Measurements from ENCODE around the gene PARD3B. TPM values are rescaled to one million over a fixed set of nuclear protein-coding genes. Genes with fewer than 3 reads are reported as not detected.
A peak's percentile ranks its signal among the peaks of the same experiment; 100 is the strongest.

PARD3B gene
- total and polyA plus RNA-seq, 2 of the 13 experiments (the other 11 are each of a cell fraction or from before 2014, with no cell fraction given) = 0.71 to 2.3 TPM

DNA sequence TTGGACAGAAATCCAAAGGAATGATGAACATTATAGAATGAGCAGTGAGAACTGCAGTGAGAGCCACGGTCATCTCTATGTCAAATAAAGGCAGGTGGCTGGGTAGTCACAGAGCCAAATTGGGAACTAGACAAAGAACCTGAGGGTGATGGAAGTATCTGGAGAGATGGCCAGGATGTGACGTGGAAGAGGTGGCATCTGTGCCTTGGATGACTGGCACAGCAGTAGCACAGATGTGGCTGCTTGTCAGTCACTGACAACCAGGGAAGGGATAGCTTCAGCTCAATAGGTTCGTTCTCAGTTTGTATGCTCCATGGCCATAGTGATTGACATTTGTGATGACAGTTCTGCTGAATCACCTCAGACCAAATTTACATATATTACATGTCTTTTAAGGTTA, 172.3 kb downstream of the PARD3B start:
- Histone ChIP-seq H3K9ac (ENCODE audit: insufficient read depth, low read depth, low read length) (no peak overlapping the region), H3K4me2 (ENCODE audit: low read depth, low read length) (no peak overlapping the region), H3K79me2 (ENCODE audit: insufficient read depth, low read length) (no peaks in the 10 kb centered on the region), H3K36me3 (replicated peaks in 1 of 2; ENCODE audit: control insufficient read depth in 1 of 2, insufficient read depth in 2 of 2, low read length in 2 of 2) (no peaks in the 10 kb centered on the region), H3K4me1 (ENCODE audit: insufficient read depth, low read length) (no peaks in the 10 kb centered on the region), H4K20me1 (ENCODE audit: insufficient read depth, low read length) (no peaks in the 10 kb centered on the region), H2AFZ (ENCODE audit: low read length) (no peak overlapping the region), H3K4me3 (replicated peaks in 1 of 3; ENCODE audit: insufficient read depth in 1 of 3, low read depth in 2 of 3, low read length in 3 of 3) (no peak overlapping the region), H3K27me3 (ENCODE audit: control insufficient read depth in 1 of 2, insufficient read depth in 2 of 2, low read length in 2 of 2) (no peaks in the 10 kb centered on the region), H3K27ac (ENCODE audit: extremely low read length, insufficient read depth, low read length) (no peak overlapping the region), H3K9me3 (ENCODE audit: low read length) (peaks cover 67% of the 10 kb centered on the region)
- 24% methylated on average over 3 of the region's 3 CpGs for WGBS (ENCODE audit: low lambda C conversion rate)
- ChIA-PET POLR2A (no interaction called here), CTCF (ENCODE audit: low intra/inter-chr PET ratio, low total read pairs) (no interaction called here)
- in situ Hi-C loops (cut with HindIII; ENCODE audit: extremely low pct_ligation_motif_present, low pct_unique_long_range_greater_than_20kb) (no loop called here), intact Hi-C loops (cut with micrococcal nuclease; ENCODE audit: unreplicated experiment) (no loop called here)
- BruUV-seq (replicated peaks) = no TSS peak
- DNase-seq (ENCODE audit: low spot score) (no peak), ATAC-seq (no peak), FAIRE-seq (no peak)
- TF ChIP-seq CREB1 (IDR thresholded peaks at IDR 0.05) (0 out of 2 replicates have a peak, but pooled peaks have one; percentile 45), CREB1 (CRISPR knock-in tag; IDR thresholded peaks at IDR 0.05) (no peak), NAIF1 (CRISPR knock-in tag; IDR thresholded peaks at IDR 0.05; ENCODE audit: borderline replicate concordance) (no peak)

DNA sequence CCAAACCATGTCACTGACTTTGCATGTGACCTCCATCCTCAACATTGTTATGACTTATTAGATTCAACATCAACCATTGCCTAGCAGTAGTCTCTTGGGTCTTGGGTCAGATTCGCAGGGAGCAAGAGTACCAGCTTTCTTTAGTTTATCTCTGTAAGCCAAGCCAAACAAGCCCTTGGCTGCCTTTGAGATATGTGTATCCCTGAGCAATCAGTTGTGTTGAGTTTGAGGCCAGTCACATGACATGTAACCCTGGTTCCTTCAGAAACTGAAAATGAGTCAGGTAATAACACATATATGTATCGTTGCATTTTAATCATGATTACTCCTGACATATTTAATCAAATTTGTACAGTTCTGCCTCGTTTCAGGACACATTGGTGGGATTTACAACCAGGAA, 173.3 kb downstream of the PARD3B start:
- in situ Hi-C loops (cut with HindIII; ENCODE audit: extremely low pct_ligation_motif_present, low pct_unique_long_range_greater_than_20kb) (no loop called here), intact Hi-C loops (cut with micrococcal nuclease; ENCODE audit: unreplicated experiment) (no loop called here)
- ChIA-PET POLR2A (no interaction called here), CTCF (ENCODE audit: low intra/inter-chr PET ratio, low total read pairs) (no interaction called here)
- Histone ChIP-seq H3K4me1 (ENCODE audit: insufficient read depth, low read length) (no peaks in the 10 kb centered on the region), H3K27ac (ENCODE audit: extremely low read length, insufficient read depth, low read length) (no peak overlapping the region), H3K9ac (ENCODE audit: insufficient read depth, low read depth, low read length) (no peak overlapping the region), H3K4me3 (replicated peaks in 1 of 3; ENCODE audit: insufficient read depth in 1 of 3, low read depth in 2 of 3, low read length in 3 of 3) (no peak overlapping the region), H3K27me3 (ENCODE audit: control insufficient read depth in 1 of 2, insufficient read depth in 2 of 2, low read length in 2 of 2) (no peaks in the 10 kb centered on the region), H4K20me1 (ENCODE audit: insufficient read depth, low read length) (no peaks in the 10 kb centered on the region), H3K36me3 (replicated peaks in 1 of 2; ENCODE audit: control insufficient read depth in 1 of 2, insufficient read depth in 2 of 2, low read length in 2 of 2) (no peaks in the 10 kb centered on the region), H2AFZ (ENCODE audit: low read length) (no peak overlapping the region), H3K9me3 (ENCODE audit: low read length) (peaks cover 69% of the 10 kb centered on the region), H3K79me2 (ENCODE audit: insufficient read depth, low read length) (no peaks in the 10 kb centered on the region), H3K4me2 (ENCODE audit: low read depth, low read length) (no peak overlapping the region)
- BruUV-seq (replicated peaks) = no TSS peak
- ATAC-seq (no peak), DNase-seq (ENCODE audit: low spot score) (no peak), FAIRE-seq (no peak)
- 54% methylated on average over 3 of the region's 3 CpGs for WGBS (ENCODE audit: low lambda C conversion rate)
- TF ChIP-seq ZNF431 (CRISPR knock-in tag; IDR thresholded peaks at IDR 0.05; ENCODE audit: borderline replicate concordance, low read depth) (no peak), RFX1 (IDR thresholded peaks at IDR 0.05) (no peak), ZNF792 (CRISPR knock-in tag; IDR thresholded peaks at IDR 0.05) (no peak), KLF15 (CRISPR knock-in tag; IDR thresholded peaks at IDR 0.05; ENCODE audit: borderline replicate concordance) (no peak), ZKSCAN8 (CRISPR knock-in tag; IDR thresholded peaks at IDR 0.05; ENCODE audit: borderline replicate concordance) (no peak), GABPB1 (CRISPR knock-in tag; IDR thresholded peaks at IDR 0.05) (no peak), KLF9 (CRISPR knock-in tag; IDR thresholded peaks at IDR 0.05; ENCODE audit: low read depth) (no peak), MTF2 (CRISPR knock-in tag; IDR thresholded peaks at IDR 0.05; ENCODE audit: borderline replicate concordance) (no peak)
- TF ChIP-seq, protein P1, sequence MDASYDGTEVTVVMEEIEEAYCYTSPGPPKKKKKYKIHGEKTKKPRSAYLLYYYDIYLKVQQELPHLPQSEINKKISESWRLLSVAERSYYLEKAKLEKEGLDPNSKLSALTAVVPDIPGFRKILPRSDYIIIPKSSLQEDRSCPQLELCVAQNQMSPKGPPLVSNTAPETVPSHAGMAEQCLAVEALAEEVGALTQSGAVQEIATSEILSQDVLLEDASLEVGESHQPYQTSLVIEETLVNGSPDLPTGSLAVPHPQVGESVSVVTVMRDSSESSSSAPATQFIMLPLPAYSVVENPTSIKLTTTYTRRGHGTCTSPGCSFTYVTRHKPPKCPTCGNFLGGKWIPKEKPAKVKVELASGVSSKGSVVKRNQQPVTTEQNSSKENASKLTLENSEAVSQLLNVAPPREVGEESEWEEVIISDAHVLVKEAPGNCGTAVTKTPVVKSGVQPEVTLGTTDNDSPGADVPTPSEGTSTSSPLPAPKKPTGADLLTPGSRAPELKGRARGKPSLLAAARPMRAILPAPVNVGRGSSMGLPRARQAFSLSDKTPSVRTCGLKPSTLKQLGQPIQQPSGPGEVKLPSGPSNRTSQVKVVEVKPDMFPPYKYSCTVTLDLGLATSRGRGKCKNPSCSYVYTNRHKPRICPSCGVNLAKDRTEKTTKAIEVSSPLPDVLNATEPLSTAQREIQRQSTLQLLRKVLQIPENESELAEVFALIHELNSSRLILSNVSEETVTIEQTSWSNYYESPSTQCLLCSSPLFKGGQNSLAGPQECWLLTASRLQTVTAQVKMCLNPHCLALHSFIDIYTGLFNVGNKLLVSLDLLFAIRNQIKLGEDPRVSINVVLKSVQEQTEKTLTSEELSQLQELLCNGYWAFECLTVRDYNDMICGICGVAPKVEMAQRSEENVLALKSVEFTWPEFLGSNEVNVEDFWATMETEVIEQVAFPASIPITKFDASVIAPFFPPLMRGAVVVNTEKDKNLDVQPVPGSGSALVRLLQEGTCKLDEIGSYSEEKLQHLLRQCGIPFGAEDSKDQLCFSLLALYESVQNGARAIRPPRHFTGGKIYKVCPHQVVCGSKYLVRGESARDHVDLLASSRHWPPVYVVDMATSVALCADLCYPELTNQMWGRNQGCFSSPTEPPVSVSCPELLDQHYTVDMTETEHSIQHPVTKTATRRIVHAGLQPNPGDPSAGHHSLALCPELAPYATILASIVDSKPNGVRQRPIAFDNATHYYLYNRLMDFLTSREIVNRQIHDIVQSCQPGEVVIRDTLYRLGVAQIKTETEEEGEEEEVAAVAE (CRISPR knock-in tag; IDR thresholded peaks at IDR 0.05; ENCODE audit: borderline replicate concordance) = no peak
- TF ChIP-seq, protein P2, sequence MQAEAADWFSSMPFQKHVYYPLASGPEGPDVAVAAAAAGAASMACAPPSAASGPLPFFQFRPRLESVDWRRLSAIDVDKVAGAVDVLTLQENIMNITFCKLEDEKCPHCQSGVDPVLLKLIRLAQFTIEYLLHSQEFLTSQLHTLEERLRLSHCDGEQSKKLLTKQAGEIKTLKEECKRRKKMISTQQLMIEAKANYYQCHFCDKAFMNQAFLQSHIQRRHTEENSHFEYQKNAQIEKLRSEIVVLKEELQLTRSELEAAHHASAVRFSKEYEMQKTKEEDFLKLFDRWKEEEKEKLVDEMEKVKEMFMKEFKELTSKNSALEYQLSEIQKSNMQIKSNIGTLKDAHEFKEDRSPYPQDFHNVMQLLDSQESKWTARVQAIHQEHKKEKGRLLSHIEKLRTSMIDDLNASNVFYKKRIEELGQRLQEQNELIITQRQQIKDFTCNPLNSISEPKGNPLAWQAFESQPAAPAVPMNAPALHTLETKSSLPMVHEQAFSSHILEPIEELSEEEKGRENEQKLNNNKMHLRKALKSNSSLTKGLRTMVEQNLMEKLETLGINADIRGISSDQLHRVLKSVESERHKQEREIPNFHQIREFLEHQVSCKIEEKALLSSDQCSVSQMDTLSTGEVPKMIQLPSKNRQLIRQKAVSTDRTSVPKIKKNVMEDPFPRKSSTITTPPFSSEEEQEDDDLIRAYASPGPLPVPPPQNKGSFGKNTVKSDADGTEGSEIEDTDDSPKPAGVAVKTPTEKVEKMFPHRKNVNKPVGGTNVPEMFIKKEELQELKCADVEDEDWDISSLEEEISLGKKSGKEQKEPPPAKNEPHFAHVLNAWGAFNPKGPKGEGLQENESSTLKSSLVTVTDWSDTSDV (CRISPR knock-in tag; IDR thresholded peaks at IDR 0.05) = no peak

Data from HepG2 (cell line).